PFSK-1 (cell line): ENCODE results near the gene CDKN2C.

Experiments
- POLR2AphosphoS5 ChIP-seq: IDR thresholded peaks from 2 replicates; pipeline ENCODE4 v1.6.1; 2012; ENCODE audit warnings: low read depth, mild to moderate bottlenecking, control low read depth, low read length, moderate library complexity
- TAF1 ChIP-seq: IDR thresholded peaks from 2 replicates; pipeline ENCODE4 v1.6.1; 2012; ENCODE audit warnings: low read length, control low read depth, borderline replicate concordance; ENCODE audit not compliant: insufficient read depth

GRCh38 chr1:50959303-50959912, 10.6 kb upstream of the CDKN2C start:
- no peak for TF ChIP-seq TAF1
- no peak for TF ChIP-seq POLR2AphosphoS5
